Measurements from ENCODE around the gene MCL1.

MCL1 gene

GRCh38 chr1:150557065-150557600, 22.3 kb downstream of the MCL1 start:
- no peak for DNase-seq

- no peak for DNase-seq
These were observed 23.2 kb downstream of the MCL1 start for GRCh38 chr1:150555971-150556865.

GRCh38 chr1:150555198-150555970, 24.0 kb downstream of the MCL1 start:
- DNase-seq, result no peak

GRCh38 chr1:150554086-150554452, 25.3 kb downstream of the MCL1 start:
- no peak for DNase-seq

GRCh38 chr1:150553392-150554085, 25.9 kb downstream of the MCL1 start:
- DNase-seq, result no peak

- no peak for DNase-seq
These were observed 26.5 kb downstream of the MCL1 start for GRCh38 chr1:150552911-150553289.

- peak; percentile 52 for DNase-seq
These were observed 27.1 kb downstream of the MCL1 start for GRCh38 chr1:150552128-150552910.

- DNase-seq, result no peak
These were observed 27.7 kb downstream of the MCL1 start for GRCh38 chr1:150551784-150552127.

- DNase-seq, result no peak
These were observed 28.2 kb downstream of the MCL1 start for GRCh38 chr1:150551051-150551783.

- no peak for DNase-seq
These were observed 29.0 kb downstream of the MCL1 start for GRCh38 chr1:150550222-150551050.

- DNase-seq, result no peak
These were observed 29.8 kb downstream of the MCL1 start for GRCh38 chr1:150549496-150550221.

GRCh38 chr1:150548632-150549495, 30.5 kb downstream of the MCL1 start, which contains the start of gene ADAMTSL4:
Gene ADAMTSL4 (plus strand): TSS chr1:150549408. CDS start chr1:150552289, 2,881 bp downstream.
- DNase-seq, result peak; percentile 90

GRCh38 chr1:150548324-150548631, 31.1 kb downstream of the MCL1 start:
- no peak for DNase-seq

- DNase-seq, result no peak
These were observed 33.0 kb downstream of the MCL1 start for GRCh38 chr1:150546294-150546937.

- DNase-seq, result no peak
These were observed 33.9 kb downstream of the MCL1 start for GRCh38 chr1:150545486-150546032.

- DNase-seq, result no peak
These were observed 35.2 kb downstream of the MCL1 start for GRCh38 chr1:150544204-150544603.

GRCh38 chr1:150543500-150544143, 35.8 kb downstream of the MCL1 start:
- DNase-seq, result no peak

Measured in right kidney (tissue), 1 donor.